Activated effector memory CD4-positive, alpha-beta T cell treated with Interleukin-2 at 50 U/mL for 16 hours (primary cell): ENCODE measurements around the gene ZNF433.

ENCODE experiments used
- DNase-seq: peaks from one replicate; pipeline ENCODE4 v3.0.0-alpha.2; 2020

Gene ZNF433

DNA sequence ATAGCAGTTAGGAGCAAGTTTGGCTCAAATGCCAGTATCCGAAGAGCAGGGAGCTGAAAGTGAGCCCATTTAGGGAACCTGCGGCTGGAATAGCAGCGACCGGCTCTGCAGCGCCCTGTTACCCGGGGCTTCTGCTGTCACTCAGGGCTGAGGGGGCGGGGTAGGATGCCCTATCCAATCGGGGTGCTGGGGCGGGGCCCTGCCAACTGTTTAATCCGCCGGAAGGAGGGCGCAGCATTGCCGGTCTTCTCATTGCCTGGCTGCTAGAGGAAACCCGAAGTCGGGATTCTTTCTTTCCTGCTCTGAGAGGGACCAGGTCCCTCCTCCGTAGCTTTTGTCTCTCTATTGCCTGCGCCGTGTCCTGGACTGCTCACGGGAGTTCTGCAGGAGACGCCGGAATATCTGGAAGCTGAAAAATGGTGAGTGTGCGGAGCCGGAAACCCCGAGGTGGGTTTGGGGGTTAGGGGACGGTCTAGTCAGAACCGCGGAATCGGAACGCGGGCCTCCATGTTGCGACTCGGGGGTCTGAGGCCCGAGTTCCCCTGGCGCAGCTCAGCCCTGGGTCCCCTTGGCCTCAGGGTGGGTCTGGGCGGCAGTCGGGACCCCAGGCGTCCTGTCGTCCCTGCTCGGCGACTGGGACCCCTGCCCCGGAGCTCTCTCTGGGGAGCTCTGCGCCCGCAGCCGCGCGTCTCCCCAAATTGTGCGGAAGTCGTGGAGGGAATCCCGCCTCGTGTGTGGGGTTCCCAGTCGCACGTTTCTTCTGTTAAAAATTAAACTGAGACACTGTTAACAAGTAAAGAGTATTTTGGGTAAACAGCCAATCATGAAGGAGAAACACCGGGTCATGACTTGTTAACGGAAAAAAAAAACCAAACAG is 47.8 kb downstream of the ZNF433 start:
- peak; percentile 86 for DNase-seq

DNA sequence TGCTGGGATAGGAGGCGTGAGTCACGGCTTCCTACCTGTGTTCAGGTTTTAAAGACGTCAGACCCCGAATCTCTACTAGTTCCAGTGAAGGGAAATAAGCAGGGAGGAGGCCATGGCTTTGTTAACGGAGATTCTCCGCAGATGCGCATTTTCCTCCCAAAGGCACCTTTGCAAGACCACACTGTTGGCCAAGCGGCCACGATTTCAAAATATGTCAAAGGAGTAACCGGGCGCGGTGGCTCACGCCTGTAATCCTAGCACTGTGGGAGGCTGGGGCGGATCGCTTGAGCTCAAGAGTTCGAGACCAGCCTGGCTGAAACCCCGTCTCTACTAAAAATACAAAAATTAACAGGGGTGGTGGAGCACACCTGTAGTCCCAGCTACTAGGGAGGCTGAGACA is 48.7 kb downstream of the ZNF433 start:
- DNase-seq, result no peak

DNA sequence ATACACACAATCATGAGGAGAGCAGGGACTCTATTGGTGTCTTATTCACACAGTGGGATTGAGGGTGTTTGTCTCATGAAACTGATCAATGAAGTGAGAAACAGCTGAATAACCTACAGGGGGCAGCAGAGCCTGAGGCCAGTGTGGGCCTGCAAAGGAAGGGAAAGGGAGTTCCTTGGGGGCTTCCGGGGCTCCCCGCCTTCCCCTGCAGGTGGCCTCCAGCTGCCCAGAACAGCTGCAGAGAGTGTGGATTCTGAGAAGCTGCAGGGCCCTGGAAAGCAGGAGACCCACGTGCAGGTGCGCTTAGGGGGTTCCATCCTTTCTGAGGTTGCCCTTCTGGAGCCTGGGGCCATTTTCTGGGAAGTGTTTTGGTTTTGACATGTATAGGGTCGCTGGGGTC is 50.5 kb downstream of the ZNF433 start:
- no peak for DNase-seq

DNA sequence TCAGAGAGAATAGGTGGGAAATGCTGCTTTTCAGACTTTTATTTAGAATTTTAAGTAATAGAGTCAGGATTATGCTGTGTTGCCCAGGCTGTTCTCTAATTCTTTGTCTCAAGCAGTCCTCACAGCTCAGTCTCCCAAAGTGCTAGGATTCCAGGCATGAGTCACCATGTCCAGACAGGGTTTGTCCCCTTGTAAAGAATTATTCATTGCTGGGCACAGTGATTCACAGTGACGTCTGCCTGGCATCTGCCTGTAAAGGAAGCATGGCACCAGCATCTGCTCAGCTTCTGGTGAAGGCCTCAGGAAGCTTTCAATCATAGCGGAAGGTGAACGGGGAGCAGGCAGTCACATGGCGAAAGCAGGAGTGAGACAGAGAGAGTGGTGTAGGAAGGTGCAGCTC is 53.0 kb downstream of the ZNF433 start:
- no peak for DNase-seq

DNA sequence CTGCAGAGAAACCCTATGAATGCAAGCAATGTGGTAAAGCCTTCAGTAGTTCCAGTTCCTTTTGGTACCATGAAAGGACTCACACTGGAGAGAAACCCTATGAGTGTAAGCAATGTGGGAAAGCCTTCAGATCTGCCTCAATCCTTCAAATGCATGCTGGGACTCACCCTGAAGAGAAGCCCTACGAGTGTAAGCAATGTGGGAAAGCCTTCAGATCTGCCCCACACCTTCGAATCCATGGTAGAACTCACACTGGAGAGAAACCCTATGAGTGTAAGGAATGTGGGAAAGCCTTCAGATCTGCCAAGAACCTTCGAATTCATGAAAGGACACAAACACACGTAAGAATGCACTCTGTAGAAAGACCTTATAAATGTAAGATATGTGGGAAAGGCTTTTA is 56.0 kb downstream of the ZNF433 start:
- DNase-seq, result no peak

DNA sequence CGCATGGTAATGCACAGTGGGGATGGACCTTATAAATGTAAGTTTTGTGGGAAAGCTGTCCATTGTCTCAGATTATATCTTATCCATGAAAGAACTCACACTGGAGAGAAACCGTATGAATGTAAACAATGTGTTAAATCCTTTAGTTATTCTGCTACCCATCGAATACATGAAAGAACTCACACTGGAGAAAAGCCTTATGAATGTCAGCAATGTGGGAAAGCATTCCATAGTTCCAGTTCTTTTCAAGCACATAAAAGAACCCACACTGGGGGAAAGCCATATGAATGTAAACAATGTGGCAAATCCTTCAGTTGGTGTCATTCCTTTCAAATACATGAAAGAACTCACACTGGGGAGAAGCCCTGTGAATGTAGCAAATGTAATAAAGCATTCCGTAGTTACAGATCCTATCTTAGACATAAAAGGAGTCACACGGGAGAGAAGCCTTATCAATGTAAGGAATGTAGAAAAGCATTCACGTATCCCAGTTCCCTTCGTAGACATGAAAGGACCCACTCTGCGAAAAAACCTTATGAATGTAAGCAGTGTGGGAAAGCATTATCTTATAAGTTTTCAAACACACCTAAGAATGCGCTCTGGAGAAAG is 56.9 kb downstream of the ZNF433 start:
- no peak for DNase-seq

DNA sequence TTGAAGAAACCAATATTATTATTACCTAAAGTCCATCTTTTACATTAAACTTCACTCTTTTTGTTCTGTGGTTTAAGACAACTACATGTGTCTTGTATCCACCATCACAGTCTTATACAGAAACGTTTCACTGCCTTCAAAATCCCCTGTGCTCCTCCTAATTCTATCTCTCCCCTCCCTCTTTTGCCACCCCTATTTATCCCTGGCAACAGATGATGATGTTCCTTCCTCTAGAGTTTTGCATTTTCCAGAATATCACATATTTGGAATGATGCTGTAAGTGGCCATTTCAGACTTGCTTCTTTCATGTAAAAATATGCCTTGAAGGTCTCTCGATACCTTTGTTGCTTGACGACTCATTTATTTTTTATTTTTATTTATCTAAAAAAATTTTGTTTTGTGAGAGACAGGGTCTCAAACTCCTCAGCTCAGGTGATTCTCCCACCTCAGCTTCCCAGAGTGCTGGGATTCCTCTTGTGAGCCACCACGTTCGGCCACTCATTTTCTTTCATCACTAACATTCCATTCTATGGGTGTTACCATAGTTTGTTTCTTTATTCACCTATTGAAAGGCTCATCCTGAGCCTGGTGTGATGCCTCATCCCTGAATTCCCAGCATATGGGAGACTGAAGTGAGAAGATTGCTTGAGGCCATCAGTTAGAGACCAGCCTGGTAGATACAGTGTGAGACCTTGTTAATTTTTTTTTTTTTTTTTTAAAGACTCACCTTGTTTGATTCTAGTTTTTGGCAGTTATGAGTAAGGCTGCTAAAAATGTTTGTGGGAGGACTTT is 62.3 kb downstream of the ZNF433 start:
- DNase-seq, result no peak

DNA sequence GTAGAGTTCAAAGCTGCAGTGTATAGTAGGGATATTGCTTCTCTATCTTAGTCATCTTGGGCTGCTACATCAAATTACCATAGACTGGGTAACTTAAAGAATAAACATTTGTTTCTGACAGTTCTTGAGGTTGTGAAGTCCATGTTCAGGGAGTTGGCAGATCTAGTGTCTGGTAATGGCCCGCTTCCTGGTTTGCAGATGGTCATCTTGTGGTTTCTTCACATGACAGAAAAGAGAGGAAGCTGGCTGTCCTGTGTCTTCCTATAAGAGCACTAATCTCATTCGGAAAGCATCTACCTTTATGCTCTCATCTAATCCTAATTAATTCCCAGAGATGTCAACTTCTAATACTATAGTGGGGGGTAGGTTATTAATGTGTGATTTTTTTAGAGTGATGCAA is 64.4 kb downstream of the ZNF433 start:
- DNase-seq, result no peak

DNA sequence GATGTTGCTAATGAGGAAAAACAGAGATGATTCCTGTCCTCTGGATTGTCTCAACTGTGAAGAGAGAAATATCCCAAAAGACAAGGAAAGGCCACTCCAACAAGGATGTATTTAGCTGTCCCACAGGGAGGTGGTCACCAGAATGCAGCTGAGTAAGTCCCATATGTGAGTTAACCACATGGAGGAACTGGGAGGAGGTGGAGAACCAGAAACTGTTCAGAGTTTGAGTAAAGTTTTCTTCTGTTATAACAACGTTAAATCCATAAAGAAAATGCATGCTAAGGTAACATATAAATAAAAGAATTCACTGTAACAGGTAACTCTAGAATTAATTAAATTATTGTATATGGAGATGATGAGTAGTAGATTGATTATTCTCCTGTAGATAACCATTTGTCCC is 65.3 kb downstream of the ZNF433 start:
- DNase-seq, result no peak

DNA sequence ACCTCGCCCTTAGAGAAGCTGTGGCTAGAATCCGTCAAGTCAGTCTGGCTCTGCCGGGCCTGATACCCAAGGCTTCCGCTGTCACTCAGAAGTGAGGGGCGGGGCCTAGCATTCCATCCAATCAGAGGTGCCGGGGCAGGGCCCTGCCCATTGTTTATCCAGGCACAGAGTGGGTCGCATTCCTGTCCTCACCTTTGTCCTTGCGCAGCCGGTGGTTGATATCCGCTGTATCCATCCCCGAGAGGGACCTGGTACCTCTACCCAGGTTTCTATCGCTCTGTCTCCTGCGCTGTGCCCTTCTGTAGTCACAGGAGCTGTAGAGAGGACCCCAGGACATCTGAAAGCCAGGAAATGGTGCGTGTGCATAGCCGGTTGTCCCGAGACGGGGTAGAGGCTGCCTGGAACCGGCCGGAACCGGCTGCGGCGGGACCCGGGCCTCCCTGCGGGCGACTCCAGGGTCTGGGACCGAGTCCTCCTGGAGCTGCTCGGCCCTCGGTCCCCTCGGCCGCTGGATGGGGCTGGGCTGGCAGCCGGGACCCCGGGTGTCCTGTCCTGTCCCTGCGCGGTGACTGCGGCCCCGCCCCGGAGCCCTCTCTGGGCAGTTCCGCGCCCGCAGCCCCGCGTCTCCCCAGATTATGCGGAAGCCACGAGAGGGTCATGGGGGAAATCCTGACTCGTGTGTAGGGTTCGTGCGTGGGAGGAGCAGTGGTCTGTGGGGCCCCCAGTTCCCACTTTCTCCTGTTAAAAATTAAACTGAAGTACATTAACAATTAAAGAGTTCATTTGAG is 70.4 kb downstream of the ZNF433 start, which contains the start of gene ZNF763:
ZNF763 (plus strand) TSS at position 183 of the 788 bp plus-strand sequence; CDS start at position 352, 169 bp downstream.
- peak; percentile 87 for DNase-seq
